Measurements from ENCODE around the gene EED.
"Not testable (repeated sequence)": the region's sequence is repeated elsewhere in the genome, so short reads cannot be mapped to it uniquely, and the experiment has no call there.

The EED gene

GRCh38 chr11:86249307-86250098 lies 5.0 kb downstream of the EED start:
- DNase-seq (ENCODE audit: low read depth) = no peak

- no peak for DNase-seq (ENCODE audit: low read depth)
Observed at GRCh38 chr11:86251345-86251744, 6.8 kb downstream of the EED start.

GRCh38 chr11:86255896-86256295 lies 11.3 kb downstream of the EED start:
- no peak for DNase-seq (ENCODE audit: low read depth)

GRCh38 chr11:86256608-86257007 lies 12.1 kb downstream of the EED start:
- DNase-seq (ENCODE audit: low read depth) = no peak

- DNase-seq (ENCODE audit: low read depth) = no peak
Observed at GRCh38 chr11:86257446-86257845, 12.9 kb downstream of the EED start.

- DNase-seq (ENCODE audit: low read depth) = no peak
Observed at GRCh38 chr11:86259730-86260129, 15.2 kb downstream of the EED start.

GRCh38 chr11:86261328-86261727 lies 16.8 kb downstream of the EED start:
- DNase-seq (ENCODE audit: low read depth) = no peak

- no peak for DNase-seq (ENCODE audit: low read depth)
Observed at GRCh38 chr11:86262387-86262786, 17.8 kb downstream of the EED start.

- no peak for DNase-seq (ENCODE audit: low read depth)
Observed at GRCh38 chr11:86264649-86265048, 20.1 kb downstream of the EED start.

GRCh38 chr11:86265194-86265593 lies 20.6 kb downstream of the EED start:
- DNase-seq (ENCODE audit: low read depth) = no peak

GRCh38 chr11:86269645-86270044 lies 25.1 kb downstream of the EED start:
- no peak for DNase-seq (ENCODE audit: low read depth)

- DNase-seq (ENCODE audit: low read depth) = no peak
Observed at GRCh38 chr11:86274503-86274902, 29.9 kb downstream of the EED start.

GRCh38 chr11:86274999-86275398 lies 30.4 kb downstream of the EED start:
- no peak for DNase-seq (ENCODE audit: low read depth)

GRCh38 chr11:86275493-86276370 lies 31.2 kb downstream of the EED start:
- DNase-seq (ENCODE audit: low read depth) = no peak

GRCh38 chr11:86277741-86278140 lies 33.2 kb downstream of the EED start:
- DNase-seq (ENCODE audit: low read depth) = no peak

- no peak for DNase-seq (ENCODE audit: low read depth)
Observed at GRCh38 chr11:86278226-86278625, 33.7 kb downstream of the EED start.

GRCh38 chr11:86279747-86280146 lies 35.2 kb downstream of the EED start:
- no peak for DNase-seq (ENCODE audit: low read depth)

GRCh38 chr11:86287468-86287796 lies 42.9 kb downstream of the EED start:
- no peak for DNase-seq (ENCODE audit: low read depth)

- DNase-seq (ENCODE audit: low read depth) = no peak
Observed at GRCh38 chr11:86288776-86289507, 44.4 kb downstream of the EED start.

GRCh38 chr11:86289508-86290280 lies 45.1 kb downstream of the EED start:
- not testable (repeated sequence) for DNase-seq (ENCODE audit: low read depth)

- peak; percentile 45 for DNase-seq (ENCODE audit: low read depth)
Observed at GRCh38 chr11:86291466-86292262, 47.1 kb downstream of the EED start.
